Omental fat pad (tissue), 4 donors: ENCODE data around the gene MAN2C1. TPM values are rescaled to one million over a fixed set of nuclear protein-coding genes. Genes with fewer than 3 reads are reported as not detected.

Experiments used
- ATAC-seq: fragments of 150-250 bp; one replicate; pipeline ENCODE4 v1.9.1; 2016; ENCODE audit warnings: mild to moderate bottlenecking, moderate library complexity; ENCODE audit not compliant: low FRiP score
- DNase-seq: peaks from one replicate; pipeline ENCODE4 v3.0.0-alpha.2; 2019; ENCODE audit warnings: low spot score
- total RNA-seq, 4 donors: library from RNA; depleted of rRNA; stranded (reverse); fragments of >200 nt; gene quantifications; one replicate each; pipeline ENCODE4 v1.1.0, GENCODE V29; 2016
- TF ChIP-seq, protein P1 (sequence below), 3 donors: fragments of 450-650 bp; IDR thresholded peaks; one replicate each; pipeline ENCODE4 v1.5.1; 2016 to 2017; ENCODE audit warnings: antibody characterized with exemption in 3 of 3, mild to moderate bottlenecking in 3 of 3, moderate library complexity in 2 of 3

The MAN2C1 gene
- total RNA-seq, 4 donors from 2014 or later, result 108 to 391 (median 171) TPM

DNA sequence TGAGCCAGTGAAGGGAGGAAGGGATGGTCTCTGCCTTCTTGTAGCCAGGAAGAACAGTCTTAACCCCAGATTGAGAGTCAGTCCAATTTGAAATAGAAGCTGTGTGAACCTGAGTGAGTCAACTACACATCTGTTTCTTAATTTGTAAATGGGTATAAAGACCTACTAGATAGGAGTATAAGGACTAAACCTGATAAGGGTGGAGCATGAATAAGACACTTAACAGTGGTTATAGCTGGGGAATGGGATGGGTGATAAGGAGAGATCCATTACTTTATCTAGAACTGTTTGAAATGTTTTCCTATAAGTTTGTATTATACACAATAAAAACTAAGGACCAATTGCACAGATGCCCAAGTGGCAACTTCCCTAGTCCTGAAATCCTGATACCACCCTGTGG, 1.4 kb downstream of the MAN2C1 start:
- DNase-seq (no peak), ATAC-seq (no peak)
- TF ChIP-seq, protein P1, sequence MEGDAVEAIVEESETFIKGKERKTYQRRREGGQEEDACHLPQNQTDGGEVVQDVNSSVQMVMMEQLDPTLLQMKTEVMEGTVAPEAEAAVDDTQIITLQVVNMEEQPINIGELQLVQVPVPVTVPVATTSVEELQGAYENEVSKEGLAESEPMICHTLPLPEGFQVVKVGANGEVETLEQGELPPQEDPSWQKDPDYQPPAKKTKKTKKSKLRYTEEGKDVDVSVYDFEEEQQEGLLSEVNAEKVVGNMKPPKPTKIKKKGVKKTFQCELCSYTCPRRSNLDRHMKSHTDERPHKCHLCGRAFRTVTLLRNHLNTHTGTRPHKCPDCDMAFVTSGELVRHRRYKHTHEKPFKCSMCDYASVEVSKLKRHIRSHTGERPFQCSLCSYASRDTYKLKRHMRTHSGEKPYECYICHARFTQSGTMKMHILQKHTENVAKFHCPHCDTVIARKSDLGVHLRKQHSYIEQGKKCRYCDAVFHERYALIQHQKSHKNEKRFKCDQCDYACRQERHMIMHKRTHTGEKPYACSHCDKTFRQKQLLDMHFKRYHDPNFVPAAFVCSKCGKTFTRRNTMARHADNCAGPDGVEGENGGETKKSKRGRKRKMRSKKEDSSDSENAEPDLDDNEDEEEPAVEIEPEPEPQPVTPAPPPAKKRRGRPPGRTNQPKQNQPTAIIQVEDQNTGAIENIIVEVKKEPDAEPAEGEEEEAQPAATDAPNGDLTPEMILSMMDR (IDR thresholded peaks at IDR 0.05), result no peak

DNA sequence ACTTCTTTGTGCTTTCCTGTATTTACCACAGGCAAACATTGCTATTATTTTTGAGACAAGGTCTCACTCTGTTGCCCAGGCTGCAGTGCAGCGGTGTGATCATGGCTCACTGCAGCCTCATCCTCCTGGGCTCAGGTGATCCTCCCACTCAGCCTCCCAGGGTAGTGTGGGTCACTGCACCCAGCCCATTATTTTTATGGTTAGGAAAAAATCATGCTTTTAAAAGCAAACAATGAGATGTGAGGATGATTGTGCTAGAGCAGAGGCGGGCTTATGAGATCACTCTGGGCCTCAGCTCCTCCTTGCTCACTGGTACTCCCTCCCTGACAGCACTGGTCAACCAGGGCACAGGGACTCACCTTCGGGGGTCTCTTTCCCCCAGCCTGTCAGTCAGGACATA, 2.2 kb downstream of the MAN2C1 start:
- no peak for ATAC-seq
- TF ChIP-seq, protein P1 (IDR thresholded peaks at IDR 0.05), result no peak
- DNase-seq, result no peak

DNA sequence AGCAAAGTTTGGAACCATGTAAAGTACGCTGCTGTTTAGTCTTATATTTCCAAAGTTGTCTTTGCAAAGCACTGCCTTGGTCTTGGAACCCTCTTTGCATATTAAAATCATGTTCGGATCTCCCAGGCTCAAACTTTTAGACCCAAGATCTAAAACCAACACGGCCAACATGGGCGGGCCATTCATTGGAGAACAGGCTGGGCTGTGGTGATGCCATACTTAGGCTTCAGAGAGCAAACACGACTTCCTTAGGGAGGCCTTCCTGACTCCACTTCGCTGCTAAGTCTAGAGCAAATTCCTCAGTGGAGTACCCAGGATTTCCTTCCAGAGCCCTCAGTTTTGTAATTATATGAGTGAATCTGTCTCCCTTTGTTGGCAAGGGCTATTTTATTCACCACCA, 3.5 kb downstream of the MAN2C1 start:
- DNase-seq (no peak), ATAC-seq (no peak)
- TF ChIP-seq, protein P1 (IDR thresholded peaks at IDR 0.05), result no peak

DNA sequence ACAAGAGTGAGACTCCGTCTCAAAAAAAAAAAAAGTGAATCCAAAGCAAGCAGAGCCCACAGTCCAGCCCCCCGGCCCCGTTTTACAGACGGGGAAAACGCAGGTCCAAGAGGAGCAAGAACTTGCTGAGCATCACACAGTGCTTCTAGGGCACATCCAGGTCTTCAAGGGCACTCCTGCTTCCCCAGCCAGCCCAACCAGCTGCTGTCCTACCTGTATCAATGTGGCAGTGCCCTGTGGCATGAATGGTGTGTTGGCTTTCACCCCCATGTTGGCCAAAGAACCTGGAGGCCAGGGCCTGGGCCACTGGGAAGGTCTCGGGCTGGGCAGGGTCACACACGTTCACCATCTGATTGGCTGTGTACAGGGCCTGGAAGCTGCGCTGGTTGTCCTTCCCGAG, 4.6 kb downstream of the MAN2C1 start:
- no peak for DNase-seq
- no peak for ATAC-seq

DNA sequence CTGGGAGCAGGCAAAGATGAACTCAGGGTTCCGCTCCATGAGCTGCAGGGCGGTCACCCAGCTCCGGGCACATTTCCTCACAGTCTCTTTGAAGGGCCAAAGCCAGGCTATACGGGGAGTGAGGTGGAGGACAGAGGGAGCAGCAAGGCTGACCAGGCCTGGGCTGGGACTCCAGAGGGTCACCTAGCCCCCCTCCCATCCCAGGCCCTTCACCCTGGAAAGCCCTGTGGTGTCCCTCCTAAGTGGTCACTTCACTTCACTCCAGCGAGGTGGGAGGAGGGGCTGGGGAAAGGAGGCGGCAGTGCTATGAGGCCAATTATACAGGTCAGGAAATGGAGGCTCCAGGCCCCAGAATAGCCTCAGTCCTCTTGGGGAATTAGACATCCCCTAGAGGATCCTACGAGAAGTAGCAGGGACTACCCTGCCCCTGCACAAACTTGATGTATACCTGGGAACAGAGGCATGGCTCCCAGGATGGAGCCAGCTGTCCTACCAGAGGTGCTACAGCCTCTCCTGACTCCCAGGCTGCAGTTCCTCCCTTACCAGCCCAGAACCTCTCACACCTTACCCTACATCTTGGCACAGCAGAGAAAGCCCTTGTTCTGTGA, 5.7 kb downstream of the MAN2C1 start:
- ATAC-seq (no peak), DNase-seq (no peak)
- TF ChIP-seq, protein P1 (IDR thresholded peaks at IDR 0.05), result no peak

More for the DNA sequence above, 4.6 kb downstream of the MAN2C1 start:
- TF ChIP-seq, protein P1 (IDR thresholded peaks at IDR 0.05), result no peak

DNA sequence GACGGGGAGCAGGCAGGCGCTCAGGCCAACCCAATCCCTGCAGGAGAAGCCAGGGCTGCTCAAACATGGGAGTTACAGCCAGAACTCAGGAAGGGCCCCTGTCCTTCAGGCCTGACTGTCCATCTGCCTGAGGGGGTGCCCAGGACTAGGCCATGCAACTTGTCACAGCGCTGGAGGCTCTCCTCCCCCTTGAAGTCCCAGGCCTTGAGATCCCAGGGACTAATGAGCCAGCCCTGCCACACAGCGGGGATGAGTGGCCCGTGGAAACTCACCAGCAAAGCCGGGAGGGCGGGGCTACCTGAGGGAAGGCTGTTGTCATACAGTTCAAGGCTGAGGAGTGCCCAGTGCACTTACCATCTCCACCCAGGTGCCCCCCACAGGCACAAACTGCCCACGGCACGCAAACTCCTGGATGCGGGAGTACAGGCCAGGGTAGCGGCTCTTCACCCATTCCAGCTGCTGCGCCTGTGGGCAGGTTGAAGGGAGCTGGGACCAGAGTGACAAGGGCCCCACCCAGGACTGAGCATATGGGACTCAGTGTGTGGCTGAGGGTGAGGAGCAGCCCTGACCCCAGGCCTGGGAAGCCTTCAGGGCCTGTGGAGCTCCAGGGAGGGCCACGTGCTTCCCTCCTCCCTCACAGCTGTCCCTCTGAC, 6.3 kb downstream of the MAN2C1 start:
- TF ChIP-seq, protein P1 (IDR thresholded peaks at IDR 0.05), result no peak
- DNase-seq (no peak), ATAC-seq (no peak)
